GM12891 (cell line): ENCODE results near the gene MSRB1.

Source experiments
- POLR2A ChIP-seq: IDR thresholded peaks from 2 replicates; pipeline ENCODE4 v1.6.1; 2011; ENCODE audit warnings: low read depth, low read length, control low read depth
- POLR2AphosphoS5 ChIP-seq: IDR thresholded peaks from 2 replicates; pipeline ENCODE4 v1.6.1; 2011; ENCODE audit warnings: low read depth, low read length, control low read depth
- TAF1 ChIP-seq: IDR thresholded peaks from 2 replicates; pipeline ENCODE4 v1.6.1; 2011; ENCODE audit warnings: low read depth, low read length, control low read depth

DNA sequence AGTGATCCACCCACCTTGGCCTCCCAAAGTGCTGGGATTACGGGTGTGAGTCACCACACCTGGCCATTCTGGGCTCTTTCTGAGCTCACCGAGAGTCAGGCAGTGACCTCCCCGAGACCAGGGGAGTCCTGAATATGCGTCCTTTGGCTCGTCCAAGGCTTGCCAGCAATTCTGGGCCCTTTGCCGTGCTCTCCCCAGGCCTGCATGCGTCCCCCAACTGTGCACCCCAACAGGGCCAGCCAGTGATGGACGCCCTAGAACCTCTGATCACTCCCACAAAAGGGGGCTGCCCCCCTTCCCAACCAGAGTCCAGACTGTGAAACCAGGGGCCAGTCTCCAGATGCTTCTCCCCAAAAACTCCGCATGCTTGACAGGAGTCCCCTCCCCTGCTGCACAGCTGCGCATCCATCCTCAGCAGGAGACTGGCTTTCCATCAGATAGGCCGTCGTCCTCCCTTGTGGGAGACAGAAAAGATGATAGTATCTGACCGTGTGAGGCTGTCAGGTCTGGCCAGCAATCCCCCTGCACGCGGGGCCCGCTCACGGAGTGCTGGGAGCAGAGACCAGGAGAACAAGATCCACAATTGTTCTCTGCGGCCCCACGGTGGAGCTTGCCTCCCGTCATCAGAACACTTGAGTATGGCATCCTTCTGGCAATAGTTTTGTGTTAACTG, 40.3 kb downstream of the MSRB1 start:
- TF ChIP-seq TAF1 (no peak), POLR2A (no peak), POLR2AphosphoS5 (no peak)
